WTC11 (cell line): Measurements from ENCODE around the gene MED10. TPM values are rescaled to one million over a fixed set of nuclear protein-coding genes. Genes with fewer than 3 reads are reported as not detected.

Experiments
- ATAC-seq: fragments of 200-7000 bp; cut with Tn5 transposase; 2 replicates; pipeline ENCODE4 v1.10.0; 2021; ENCODE audit warnings: mild to moderate bottlenecking, moderate library complexity
- CTCF ChIA-PET: fragments of 300-600 bp; sonication (Branson Sonifier 250); formaldehyde crosslinking; loops from one replicate; lab custom pipeline; 2021; ENCODE audit warnings: antibody characterized with exemption; lab: Charles Lee
- POLR2A ChIA-PET: fragments of 350-600 bp; sonication (Branson Sonifier 250); formaldehyde crosslinking; loops from one replicate; lab custom pipeline; 2021; ENCODE audit warnings: antibody characterized with exemption; lab: Charles Lee
- DNase-seq: peaks from one replicate; pipeline ENCODE4 v3.0.0; 2021; ENCODE audit warnings: low spot score
- H3K27ac Mint-ChIP-seq: 2 replicates; pipeline ENCODE4 v1.8.0; 2021; ENCODE audit warnings: mixed read lengths
- H3K27me3 Mint-ChIP-seq: 2 replicates; pipeline ENCODE4 v1.8.0; 2021; ENCODE audit warnings: low read depth, mild to moderate bottlenecking, moderate library complexity, mixed read lengths
- H3K36me3 Mint-ChIP-seq: 2 replicates; pipeline ENCODE4 v1.8.0; 2021; ENCODE audit warnings: mixed read lengths
- H3K4me1 Mint-ChIP-seq: 2 replicates; pipeline ENCODE4 v1.8.0; 2022; ENCODE audit warnings: mixed read lengths
- H3K4me3 Mint-ChIP-seq: 2 replicates; pipeline ENCODE4 v1.8.0; 2021; ENCODE audit warnings: mild to moderate bottlenecking, moderate library complexity, mixed read lengths
- H3K9me3 Mint-ChIP-seq: 2 replicates; pipeline ENCODE4 v1.8.0; 2021; ENCODE audit warnings: mixed read lengths
- FOXJ3 ChIP-seq: sonication (generic); formaldehyde crosslinking; IDR thresholded peaks from 2 replicates; pipeline ENCODE4 v1.9.0; 2021; ENCODE audit warnings: missing genetic modification reagents, mild to moderate bottlenecking, borderline replicate concordance
- MXD4 ChIP-seq: fragments of 250-450 bp; sonication (Bioruptor Pico); IDR thresholded peaks from 2 replicates; pipeline ENCODE4 v1.8.0; 2021; ENCODE audit warnings: mild to moderate bottlenecking, moderate library complexity, borderline replicate concordance
- NFATC4 ChIP-seq: fragments of 250-450 bp; sonication (Bioruptor Pico); IDR thresholded peaks from 2 replicates; pipeline ENCODE4 v1.9.0; 2021; ENCODE audit warnings: mild to moderate bottlenecking
- NFE2L1 ChIP-seq: sonication (generic); formaldehyde crosslinking; IDR thresholded peaks from 2 replicates; pipeline ENCODE4 v1.8.1; 2023; ENCODE audit warnings: missing genetic modification reagents
- NFYB ChIP-seq: sonication (generic); formaldehyde crosslinking; conservative IDR thresholded peaks from 2 replicates; pipeline ENCODE4 v1.8.0; 2022; ENCODE audit warnings: low read depth, missing genetic modification reagents
- NR3C1 ChIP-seq: sonication (generic); formaldehyde crosslinking; conservative IDR thresholded peaks from 2 replicates; pipeline ENCODE4 v1.8.1; 2023; ENCODE audit warnings: low read depth, mild to moderate bottlenecking, missing genetic modification reagents
- RELA ChIP-seq: sonication (generic); formaldehyde crosslinking; IDR thresholded peaks from 2 replicates; pipeline ENCODE4 v1.8.1; 2022; ENCODE audit warnings: missing genetic modification reagents, mild to moderate bottlenecking, borderline replicate concordance
- TEAD4 ChIP-seq: sonication (generic); formaldehyde crosslinking; IDR thresholded peaks from 2 replicates; pipeline ENCODE4 v1.8.0; 2022; ENCODE audit warnings: mild to moderate bottlenecking, missing genetic modification reagents
- ZNF232 ChIP-seq: sonication (generic); formaldehyde crosslinking; IDR thresholded peaks from 2 replicates; pipeline ENCODE4 v1.8.0; 2022; ENCODE audit warnings: mild to moderate bottlenecking, missing genetic modification reagents
- ZNF263 ChIP-seq: sonication (generic); formaldehyde crosslinking; IDR thresholded peaks from 2 replicates; pipeline ENCODE4 v1.8.1; 2022; ENCODE audit warnings: low read depth, mild to moderate bottlenecking, moderate library complexity, missing genetic modification reagents
- ZNF416 ChIP-seq: fragments of 250-450 bp; sonication (Bioruptor Pico); IDR thresholded peaks from 2 replicates; pipeline ENCODE4 v1.9.0; 2021; ENCODE audit warnings: mild to moderate bottlenecking, inconsistent platforms
- total RNA-seq: library from RNA; stranded (reverse); gene quantifications from 3 replicates; pipeline ENCODE4 v1.2.3, GENCODE V29; 2021
- TF ChIP-seq, protein P1 (sequence below): sonication (generic); formaldehyde crosslinking; IDR thresholded peaks from 2 replicates; pipeline ENCODE4 v1.8.0; 2022; ENCODE audit warnings: mild to moderate bottlenecking, missing genetic modification reagents
- TF ChIP-seq, protein P2 (sequence below): sonication (generic); formaldehyde crosslinking; IDR thresholded peaks from 2 replicates; pipeline ENCODE4 v1.8.1; 2022; ENCODE audit warnings: mild to moderate bottlenecking, missing genetic modification reagents, moderate library complexity, borderline replicate concordance
- TF ChIP-seq, protein P3 (sequence below): fragments of 250-450 bp; sonication (Bioruptor Pico); IDR thresholded peaks from 2 replicates; pipeline ENCODE4 v1.9.0; 2021; ENCODE audit warnings: mild to moderate bottlenecking, borderline replicate concordance
- TF ChIP-seq, protein P4 (sequence below): fragments of 250-450 bp; sonication (Bioruptor Pico); IDR thresholded peaks from 2 replicates; pipeline ENCODE4 v1.9.0; 2021; ENCODE audit warnings: moderate library complexity, mild to moderate bottlenecking, inconsistent platforms, borderline replicate concordance
- TF ChIP-seq, protein P5 (sequence below): sonication (generic); formaldehyde crosslinking; IDR thresholded peaks from 2 replicates; pipeline ENCODE4 v1.8.0; 2022; ENCODE audit warnings: missing genetic modification reagents

MED10 gene
- total RNA-seq, 1 experiment from 2014 or later: 17.2 TPM

DNA sequence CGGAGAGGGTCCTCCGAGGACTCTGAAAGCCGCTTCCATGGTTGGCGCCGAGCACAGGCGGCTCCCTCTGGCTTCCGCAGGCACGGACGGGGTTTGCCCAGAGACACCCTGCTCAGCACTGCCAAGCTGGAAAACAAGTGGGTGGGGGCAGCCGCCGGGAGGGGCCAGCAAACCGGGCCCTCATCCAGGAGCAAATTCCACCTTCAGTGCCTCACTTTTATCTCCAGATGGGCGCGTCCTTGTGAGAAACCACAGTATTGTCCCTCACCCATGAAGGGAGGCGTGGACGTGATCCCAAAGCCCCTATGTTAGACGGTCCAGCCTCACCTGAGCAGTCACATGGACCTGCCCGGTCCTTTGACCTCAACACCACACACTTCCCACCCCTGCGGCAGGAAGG, 29.0 kb downstream of the MED10 start:
- ChIA-PET POLR2A (interaction anchor here (0.7 kb wide), 1 partner anchor 13 kb away, joined by 5 read pairs; no protein-coding TSS in a partner anchor), CTCF (interaction anchor here (0.5 kb wide), 1 partner anchor 446 kb away, joined by 5 read pairs; no protein-coding TSS in a partner anchor)
- Mint-ChIP-seq H3K4me3 (no peak overlapping the region), H3K9me3 (0 out of 2 replicates have a peak, but pooled peaks cover 5% of the 10 kb centered on the region), H3K27me3 (peaks cover 4% of the 10 kb centered on the region), H3K4me1 (no peaks in the 10 kb centered on the region), H3K27ac (no peak overlapping the region), H3K36me3 (no peaks in the 10 kb centered on the region)
- DNase-seq (no peak), ATAC-seq (no peak)
- TF ChIP-seq TEAD4 (CRISPR knock-in tag) (no peak), NFATC4 (CRISPR knock-in tag) (no peak)
- TF ChIP-seq, protein P1, sequence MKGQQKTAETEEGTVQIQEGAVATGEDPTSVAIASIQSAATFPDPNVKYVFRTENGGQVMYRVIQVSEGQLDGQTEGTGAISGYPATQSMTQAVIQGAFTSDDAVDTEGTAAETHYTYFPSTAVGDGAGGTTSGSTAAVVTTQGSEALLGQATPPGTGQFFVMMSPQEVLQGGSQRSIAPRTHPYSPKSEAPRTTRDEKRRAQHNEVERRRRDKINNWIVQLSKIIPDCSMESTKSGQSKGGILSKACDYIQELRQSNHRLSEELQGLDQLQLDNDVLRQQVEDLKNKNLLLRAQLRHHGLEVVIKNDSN (CRISPR knock-in tag): no peak

DNA sequence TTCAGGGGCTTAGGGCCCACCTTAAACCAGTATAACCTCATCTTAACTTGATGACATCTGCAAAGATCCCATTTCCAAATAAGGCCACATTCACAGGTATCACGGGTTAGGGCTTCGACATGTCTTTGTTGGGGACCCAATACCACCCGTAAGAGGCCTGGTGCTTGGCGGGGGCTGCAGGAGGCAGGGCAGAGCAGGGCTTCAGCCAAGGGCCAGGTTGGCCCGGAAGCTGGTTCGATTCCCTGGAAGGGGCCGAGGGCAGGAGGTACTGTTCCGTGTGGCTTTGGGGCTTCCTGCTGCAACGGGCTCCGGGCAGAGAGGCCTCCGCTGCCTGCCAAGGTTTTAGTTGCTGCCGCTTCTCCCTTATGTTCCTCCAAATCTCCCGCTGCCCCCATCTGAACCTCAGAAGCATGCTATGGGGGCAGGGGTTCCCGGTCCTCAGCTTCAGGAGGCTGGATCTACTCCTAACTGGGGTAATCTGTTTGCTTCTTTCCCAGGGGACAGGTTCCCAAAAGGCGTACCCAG, 29.8 kb downstream of the MED10 start:
- no peak for TF ChIP-seq ZNF416
- TF ChIP-seq ZNF263 (CRISPR knock-in tag): no peak
- no peak for TF ChIP-seq NFE2L1 (CRISPR knock-in tag)
- TF ChIP-seq, protein P2, sequence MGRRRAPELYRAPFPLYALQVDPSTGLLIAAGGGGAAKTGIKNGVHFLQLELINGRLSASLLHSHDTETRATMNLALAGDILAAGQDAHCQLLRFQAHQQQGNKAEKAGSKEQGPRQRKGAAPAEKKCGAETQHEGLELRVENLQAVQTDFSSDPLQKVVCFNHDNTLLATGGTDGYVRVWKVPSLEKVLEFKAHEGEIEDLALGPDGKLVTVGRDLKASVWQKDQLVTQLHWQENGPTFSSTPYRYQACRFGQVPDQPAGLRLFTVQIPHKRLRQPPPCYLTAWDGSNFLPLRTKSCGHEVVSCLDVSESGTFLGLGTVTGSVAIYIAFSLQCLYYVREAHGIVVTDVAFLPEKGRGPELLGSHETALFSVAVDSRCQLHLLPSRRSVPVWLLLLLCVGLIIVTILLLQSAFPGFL (CRISPR knock-in tag): no peak
- no peak for TF ChIP-seq RELA (CRISPR knock-in tag)
- TF ChIP-seq, protein P3, sequence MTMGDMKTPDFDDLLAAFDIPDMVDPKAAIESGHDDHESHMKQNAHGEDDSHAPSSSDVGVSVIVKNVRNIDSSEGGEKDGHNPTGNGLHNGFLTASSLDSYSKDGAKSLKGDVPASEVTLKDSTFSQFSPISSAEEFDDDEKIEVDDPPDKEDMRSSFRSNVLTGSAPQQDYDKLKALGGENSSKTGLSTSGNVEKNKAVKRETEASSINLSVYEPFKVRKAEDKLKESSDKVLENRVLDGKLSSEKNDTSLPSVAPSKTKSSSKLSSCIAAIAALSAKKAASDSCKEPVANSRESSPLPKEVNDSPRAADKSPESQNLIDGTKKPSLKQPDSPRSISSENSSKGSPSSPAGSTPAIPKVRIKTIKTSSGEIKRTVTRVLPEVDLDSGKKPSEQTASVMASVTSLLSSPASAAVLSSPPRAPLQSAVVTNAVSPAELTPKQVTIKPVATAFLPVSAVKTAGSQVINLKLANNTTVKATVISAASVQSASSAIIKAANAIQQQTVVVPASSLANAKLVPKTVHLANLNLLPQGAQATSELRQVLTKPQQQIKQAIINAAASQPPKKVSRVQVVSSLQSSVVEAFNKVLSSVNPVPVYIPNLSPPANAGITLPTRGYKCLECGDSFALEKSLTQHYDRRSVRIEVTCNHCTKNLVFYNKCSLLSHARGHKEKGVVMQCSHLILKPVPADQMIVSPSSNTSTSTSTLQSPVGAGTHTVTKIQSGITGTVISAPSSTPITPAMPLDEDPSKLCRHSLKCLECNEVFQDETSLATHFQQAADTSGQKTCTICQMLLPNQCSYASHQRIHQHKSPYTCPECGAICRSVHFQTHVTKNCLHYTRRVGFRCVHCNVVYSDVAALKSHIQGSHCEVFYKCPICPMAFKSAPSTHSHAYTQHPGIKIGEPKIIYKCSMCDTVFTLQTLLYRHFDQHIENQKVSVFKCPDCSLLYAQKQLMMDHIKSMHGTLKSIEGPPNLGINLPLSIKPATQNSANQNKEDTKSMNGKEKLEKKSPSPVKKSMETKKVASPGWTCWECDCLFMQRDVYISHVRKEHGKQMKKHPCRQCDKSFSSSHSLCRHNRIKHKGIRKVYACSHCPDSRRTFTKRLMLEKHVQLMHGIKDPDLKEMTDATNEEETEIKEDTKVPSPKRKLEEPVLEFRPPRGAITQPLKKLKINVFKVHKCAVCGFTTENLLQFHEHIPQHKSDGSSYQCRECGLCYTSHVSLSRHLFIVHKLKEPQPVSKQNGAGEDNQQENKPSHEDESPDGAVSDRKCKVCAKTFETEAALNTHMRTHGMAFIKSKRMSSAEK (CRISPR knock-in tag): no peak
- TF ChIP-seq, protein P4, sequence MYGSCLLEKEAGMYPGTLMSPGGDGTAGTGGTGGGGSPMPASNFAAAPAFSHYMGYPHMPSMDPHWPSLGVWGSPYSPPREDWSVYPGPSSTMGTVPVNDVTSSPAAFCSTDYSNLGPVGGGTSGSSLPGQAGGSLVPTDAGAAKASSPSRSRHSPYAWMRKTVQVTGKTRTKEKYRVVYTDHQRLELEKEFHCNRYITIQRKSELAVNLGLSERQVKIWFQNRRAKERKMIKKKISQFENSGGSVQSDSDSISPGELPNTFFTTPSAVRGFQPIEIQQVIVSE (CRISPR knock-in tag): no peak
- no peak for TF ChIP-seq NR3C1
- TF ChIP-seq MXD4: no peak
- TF ChIP-seq FOXJ3: no peak
- TF ChIP-seq, protein P5, sequence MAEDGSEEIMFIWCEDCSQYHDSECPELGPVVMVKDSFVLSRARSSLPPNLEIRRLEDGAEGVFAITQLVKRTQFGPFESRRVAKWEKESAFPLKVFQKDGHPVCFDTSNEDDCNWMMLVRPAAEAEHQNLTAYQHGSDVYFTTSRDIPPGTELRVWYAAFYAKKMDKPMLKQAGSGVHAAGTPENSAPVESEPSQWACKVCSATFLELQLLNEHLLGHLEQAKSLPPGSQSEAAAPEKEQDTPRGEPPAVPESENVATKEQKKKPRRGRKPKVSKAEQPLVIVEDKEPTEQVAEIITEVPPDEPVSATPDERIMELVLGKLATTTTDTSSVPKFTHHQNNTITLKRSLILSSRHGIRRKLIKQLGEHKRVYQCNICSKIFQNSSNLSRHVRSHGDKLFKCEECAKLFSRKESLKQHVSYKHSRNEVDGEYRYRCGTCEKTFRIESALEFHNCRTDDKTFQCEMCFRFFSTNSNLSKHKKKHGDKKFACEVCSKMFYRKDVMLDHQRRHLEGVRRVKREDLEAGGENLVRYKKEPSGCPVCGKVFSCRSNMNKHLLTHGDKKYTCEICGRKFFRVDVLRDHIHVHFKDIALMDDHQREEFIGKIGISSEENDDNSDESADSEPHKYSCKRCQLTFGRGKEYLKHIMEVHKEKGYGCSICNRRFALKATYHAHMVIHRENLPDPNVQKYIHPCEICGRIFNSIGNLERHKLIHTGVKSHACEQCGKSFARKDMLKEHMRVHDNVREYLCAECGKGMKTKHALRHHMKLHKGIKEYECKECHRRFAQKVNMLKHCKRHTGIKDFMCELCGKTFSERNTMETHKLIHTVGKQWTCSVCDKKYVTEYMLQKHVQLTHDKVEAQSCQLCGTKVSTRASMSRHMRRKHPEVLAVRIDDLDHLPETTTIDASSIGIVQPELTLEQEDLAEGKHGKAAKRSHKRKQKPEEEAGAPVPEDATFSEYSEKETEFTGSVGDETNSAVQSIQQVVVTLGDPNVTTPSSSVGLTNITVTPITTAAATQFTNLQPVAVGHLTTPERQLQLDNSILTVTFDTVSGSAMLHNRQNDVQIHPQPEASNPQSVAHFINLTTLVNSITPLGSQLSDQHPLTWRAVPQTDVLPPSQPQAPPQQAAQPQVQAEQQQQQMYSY (CRISPR knock-in tag): no peak
- no peak for TF ChIP-seq ZNF232 (CRISPR knock-in tag)
- no peak for TF ChIP-seq NFYB (CRISPR knock-in tag)
- H3K27me3 Mint-ChIP-seq: peaks cover 4% of the 10 kb centered on the region
- 0 out of 2 replicates have a peak, but pooled peaks cover 5% of the 10 kb centered on the region for H3K9me3 Mint-ChIP-seq
- no peak overlapping the region for H3K4me3 Mint-ChIP-seq
- no peaks in the 10 kb centered on the region for H3K36me3 Mint-ChIP-seq
- H3K4me1 Mint-ChIP-seq: no peaks in the 10 kb centered on the region
- ChIA-PET CTCF (no interaction called here), POLR2A (no interaction called here)
- ATAC-seq (no peak), DNase-seq (no peak)
- H3K27ac Mint-ChIP-seq: no peak overlapping the region
